ENCODE data around the gene VILL.

DNA sequence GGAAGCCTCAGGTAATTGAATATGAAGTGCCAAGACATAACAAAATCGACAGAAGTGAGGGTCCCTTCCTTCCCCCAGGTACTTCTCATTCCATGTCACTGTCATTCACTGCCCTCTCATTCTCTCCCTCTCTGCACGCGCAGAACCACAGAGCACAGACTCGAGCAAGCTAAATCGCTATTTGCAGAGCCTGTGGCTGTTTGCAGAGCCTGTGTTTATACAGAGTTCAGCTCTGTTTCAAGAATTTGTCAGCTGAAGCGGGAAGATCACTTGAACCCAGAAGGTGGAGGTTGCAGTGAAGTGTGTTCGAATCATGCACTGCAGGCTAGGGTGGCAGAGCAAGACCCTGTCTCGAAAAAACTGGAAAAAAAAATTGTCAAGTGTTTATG is 2.5 kb downstream of the VILL start:
- TF ChIP-seq, protein P1, sequence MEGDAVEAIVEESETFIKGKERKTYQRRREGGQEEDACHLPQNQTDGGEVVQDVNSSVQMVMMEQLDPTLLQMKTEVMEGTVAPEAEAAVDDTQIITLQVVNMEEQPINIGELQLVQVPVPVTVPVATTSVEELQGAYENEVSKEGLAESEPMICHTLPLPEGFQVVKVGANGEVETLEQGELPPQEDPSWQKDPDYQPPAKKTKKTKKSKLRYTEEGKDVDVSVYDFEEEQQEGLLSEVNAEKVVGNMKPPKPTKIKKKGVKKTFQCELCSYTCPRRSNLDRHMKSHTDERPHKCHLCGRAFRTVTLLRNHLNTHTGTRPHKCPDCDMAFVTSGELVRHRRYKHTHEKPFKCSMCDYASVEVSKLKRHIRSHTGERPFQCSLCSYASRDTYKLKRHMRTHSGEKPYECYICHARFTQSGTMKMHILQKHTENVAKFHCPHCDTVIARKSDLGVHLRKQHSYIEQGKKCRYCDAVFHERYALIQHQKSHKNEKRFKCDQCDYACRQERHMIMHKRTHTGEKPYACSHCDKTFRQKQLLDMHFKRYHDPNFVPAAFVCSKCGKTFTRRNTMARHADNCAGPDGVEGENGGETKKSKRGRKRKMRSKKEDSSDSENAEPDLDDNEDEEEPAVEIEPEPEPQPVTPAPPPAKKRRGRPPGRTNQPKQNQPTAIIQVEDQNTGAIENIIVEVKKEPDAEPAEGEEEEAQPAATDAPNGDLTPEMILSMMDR (IDR thresholded peaks at IDR 0.05) = no peak
- TF ChIP-seq, protein P2, sequence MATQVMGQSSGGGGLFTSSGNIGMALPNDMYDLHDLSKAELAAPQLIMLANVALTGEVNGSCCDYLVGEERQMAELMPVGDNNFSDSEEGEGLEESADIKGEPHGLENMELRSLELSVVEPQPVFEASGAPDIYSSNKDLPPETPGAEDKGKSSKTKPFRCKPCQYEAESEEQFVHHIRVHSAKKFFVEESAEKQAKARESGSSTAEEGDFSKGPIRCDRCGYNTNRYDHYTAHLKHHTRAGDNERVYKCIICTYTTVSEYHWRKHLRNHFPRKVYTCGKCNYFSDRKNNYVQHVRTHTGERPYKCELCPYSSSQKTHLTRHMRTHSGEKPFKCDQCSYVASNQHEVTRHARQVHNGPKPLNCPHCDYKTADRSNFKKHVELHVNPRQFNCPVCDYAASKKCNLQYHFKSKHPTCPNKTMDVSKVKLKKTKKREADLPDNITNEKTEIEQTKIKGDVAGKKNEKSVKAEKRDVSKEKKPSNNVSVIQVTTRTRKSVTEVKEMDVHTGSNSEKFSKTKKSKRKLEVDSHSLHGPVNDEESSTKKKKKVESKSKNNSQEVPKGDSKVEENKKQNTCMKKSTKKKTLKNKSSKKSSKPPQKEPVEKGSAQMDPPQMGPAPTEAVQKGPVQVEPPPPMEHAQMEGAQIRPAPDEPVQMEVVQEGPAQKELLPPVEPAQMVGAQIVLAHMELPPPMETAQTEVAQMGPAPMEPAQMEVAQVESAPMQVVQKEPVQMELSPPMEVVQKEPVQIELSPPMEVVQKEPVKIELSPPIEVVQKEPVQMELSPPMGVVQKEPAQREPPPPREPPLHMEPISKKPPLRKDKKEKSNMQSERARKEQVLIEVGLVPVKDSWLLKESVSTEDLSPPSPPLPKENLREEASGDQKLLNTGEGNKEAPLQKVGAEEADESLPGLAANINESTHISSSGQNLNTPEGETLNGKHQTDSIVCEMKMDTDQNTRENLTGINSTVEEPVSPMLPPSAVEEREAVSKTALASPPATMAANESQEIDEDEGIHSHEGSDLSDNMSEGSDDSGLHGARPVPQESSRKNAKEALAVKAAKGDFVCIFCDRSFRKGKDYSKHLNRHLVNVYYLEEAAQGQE (IDR thresholded peaks at IDR 0.05; ENCODE audit: insufficient read depth in 1 of 2, low read depth in 2 of 2, low read length in 1 of 2) = no peak
- TF ChIP-seq SIN3A (IDR thresholded peaks at IDR 0.05; ENCODE audit: borderline replicate concordance, insufficient read depth, low read depth, low read length) (no peak), POLR2AphosphoS5 (IDR thresholded peaks at IDR 0.05; ENCODE audit: low read depth, low read length) (no peak)

Data from Panc1 (cell line).